HepG2 (cell line): ENCODE results near the gene MADCAM1. TPM values are rescaled to one million over a fixed set of nuclear protein-coding genes. Genes with fewer than 3 reads are reported as not detected.

ENCODE experiments used
- ASH2L ChIP-seq: fragments of 300-600, 200-600 bp; sonication (generic); IDR thresholded peaks from 2 replicates; pipeline ENCODE4 v1.7.0; 2017; ENCODE audit warnings: low read depth, mild to moderate bottlenecking, moderate library complexity, mixed read lengths, low read length; ENCODE audit not compliant: insufficient read length
- CBX1 ChIP-seq: IDR thresholded peaks from one replicate; pipeline ENCODE4 v1.6.1; 2016; ENCODE audit warnings: antibody characterized with exemption, low read depth
- DZIP1 ChIP-seq: sonication (generic); formaldehyde crosslinking; IDR thresholded peaks from 2 replicates; pipeline ENCODE4 v1.5.0; 2020; ENCODE audit warnings: mild to moderate bottlenecking, missing genetic modification reagents
- E2F1 ChIP-seq: sonication (generic); formaldehyde crosslinking; IDR thresholded peaks from 2 replicates; pipeline ENCODE4 v1.5.0; 2020; ENCODE audit warnings: missing genetic modification reagents
- GPBP1L1 ChIP-seq: sonication (generic); formaldehyde crosslinking; IDR thresholded peaks from 2 replicates; pipeline ENCODE4 v1.5.0; 2020; ENCODE audit warnings: mild to moderate bottlenecking, missing genetic modification reagents
- GTF3A ChIP-seq: sonication (generic); formaldehyde crosslinking; conservative IDR thresholded peaks from 2 replicates; pipeline ENCODE4 v1.4.0; 2020; ENCODE audit warnings: mild to moderate bottlenecking, missing genetic modification reagents
- MLLT10 ChIP-seq: sonication (generic); formaldehyde crosslinking; IDR thresholded peaks from 2 replicates; pipeline ENCODE4 v1.4.0; 2020; ENCODE audit warnings: missing genetic modification reagents
- NFAT5 ChIP-seq: sonication (generic); formaldehyde crosslinking; IDR thresholded peaks from 2 replicates; pipeline ENCODE4 v1.4.0; 2020; ENCODE audit warnings: missing genetic modification reagents
- NONO ChIP-seq, 2 experiments: fragments of 450-650 bp in 1 of 2; sonication (generic) in 1 of 2; formaldehyde crosslinking in 1 of 2; IDR thresholded peaks in 1 of 2; conservative IDR thresholded peaks in 1 of 2; 2 replicates each; pipeline versions ENCODE4 v1.6.1 to v1.8.0; 2017 to 2022; ENCODE audit warnings: mild to moderate bottlenecking in 1 of 2, missing genetic modification reagents in 1 of 2, moderate library complexity in 1 of 2
- POLR2AphosphoS5 ChIP-seq: IDR thresholded peaks from 2 replicates; pipeline ENCODE4 v1.6.1; 2012; ENCODE audit warnings: low read depth, low read length
- RFX5 ChIP-seq: IDR thresholded peaks from 2 replicates; pipeline ENCODE4 v1.6.1; 2011; ENCODE audit warnings: low read depth, low read length, improper control_type of control experiment
- SALL1 ChIP-seq: sonication (generic); formaldehyde crosslinking; IDR thresholded peaks from 2 replicates; pipeline ENCODE4 v1.8.0; 2022; ENCODE audit warnings: mild to moderate bottlenecking, missing genetic modification reagents
- SKI ChIP-seq: fragments of 450-650 bp; IDR thresholded peaks from one replicate; pipeline ENCODE4 v1.6.1; 2018; ENCODE audit warnings: mild to moderate bottlenecking; ENCODE audit not compliant: partially characterized antibody
- ZC3H13 ChIP-seq: sonication (generic); formaldehyde crosslinking; IDR thresholded peaks from 2 replicates; pipeline ENCODE4 v1.8.1; 2023; ENCODE audit warnings: mild to moderate bottlenecking, missing genetic modification reagents, moderate library complexity
- ZNF235 ChIP-seq: sonication (generic); formaldehyde crosslinking; IDR thresholded peaks from 2 replicates; pipeline ENCODE4 v1.8.1; 2023; ENCODE audit warnings: mild to moderate bottlenecking, missing genetic modification reagents, borderline replicate concordance
- ZNF563 ChIP-seq: sonication (generic); formaldehyde crosslinking; IDR thresholded peaks from 2 replicates; pipeline ENCODE4 v1.8.0; 2022; ENCODE audit warnings: mild to moderate bottlenecking, moderate library complexity, missing genetic modification reagents
- ZNF749 ChIP-seq: sonication (generic); formaldehyde crosslinking; IDR thresholded peaks from 2 replicates; pipeline ENCODE4 v1.8.0; 2022; ENCODE audit warnings: mild to moderate bottlenecking, missing genetic modification reagents, moderate library complexity, borderline replicate concordance
- ZNF790 ChIP-seq: sonication (generic); formaldehyde crosslinking; IDR thresholded peaks from 2 replicates; pipeline ENCODE4 v1.8.0; 2022; ENCODE audit warnings: missing genetic modification reagents, mild to moderate bottlenecking, borderline replicate concordance
- polyA plus RNA-seq, 8 experiments: library from polyadenylated mRNA; depleted of rRNA in 3 of 8; stranded (reverse) in 7 of 8; unstranded in 1 of 8; fragments of >200 nt; fragmentation: Illumina TruSeq in 4 of 8; extraction: Trizol in 4 of 8; gene quantifications; 2 replicates each; pipeline versions ENCODE4 v1.2.1 to v1.2.3, GENCODE V29; 2011 to 2016; ENCODE audit warnings: low read depth in 4 of 8, missing spikeins in 1 of 8, mixed read lengths in 1 of 8; ENCODE audit not compliant: insufficient read depth in 1 of 8
- total RNA-seq, 5 experiments: library from RNA; depleted of rRNA; stranded (reverse); fragments of >200 nt; fragmentation: Illumina TruSeq; extraction: Trizol; gene quantifications; 2 replicates each; pipeline ENCODE4 v1.2.3, GENCODE V29; 2016; ENCODE audit warnings: low read depth in 1 of 5

Gene MADCAM1
- total and polyA plus RNA-seq, 2 of the 13 experiments (the other 11 are each of a cell fraction or from before 2014, with no cell fraction given) = 0.29 to 0.33 TPM

- TF ChIP-seq NFAT5 (CRISPR knock-in tag) (no peak), ZC3H13 (0 out of 2 replicates have a peak, but pooled peaks have one; percentile 28), E2F1 (no peak), RFX5 (no peak), ZNF749 (CRISPR knock-in tag) (0 out of 2 replicates have a peak, but pooled peaks have one; percentile 13), ASH2L (peak; percentile 51), SKI (no peak), GPBP1L1 (CRISPR knock-in tag) (no peak), GTF3A (CRISPR knock-in tag) (no peak), MLLT10 (no peak), DZIP1 (no peak), CBX1 (no peak), NONO (IDR thresholded peaks at IDR 0.05) (no peak), NONO (CRISPR knock-in tag; conservative IDR thresholded peaks at IDR 0.05) (no peak), ZNF563 (0 out of 2 replicates have a peak, but pooled peaks have one; percentile 18), ZNF235 (CRISPR knock-in tag) (no peak), ZNF790 (CRISPR knock-in tag) (0 out of 2 replicates have a peak, but pooled peaks have one; percentile 18), SALL1 (CRISPR knock-in tag) (no peak), POLR2AphosphoS5 (no peak)
Measured at GRCh38 chr19:533364-534058, 37.2 kb downstream of the MADCAM1 start (continued).
